IMR-90 (cell line): ENCODE data around the gene PLCD1. TPM values are rescaled to one million over a fixed set of nuclear protein-coding genes. Genes with fewer than 3 reads are reported as not detected.

Source experiments
- ATAC-seq: fragments of 200-7000 bp; cut with Tn5 transposase; 2 replicates; pipeline ENCODE4 v1.9.1; 2020; ENCODE audit warnings: low read depth, mild to moderate bottlenecking, moderate library complexity
- BruUV-seq: library from RNA; stranded (reverse); fragments of 400-500 nt; replicated peaks from 2 replicates; lab custom pipeline; 2021; lab: Mats Ljungman, UMichigan
- CTCF ChIA-PET: fragments of 300-600 bp; formaldehyde crosslinking; extraction: SDS; loops from one replicate; lab custom pipeline; 2021; ENCODE audit warnings: antibody characterized with exemption; lab: Yijun Ruan, JAX
- POLR2A ChIA-PET: fragments of 300-600 bp; sonication (Branson Sonifier 250); formaldehyde crosslinking; loops from one replicate; lab custom pipeline; 2022; ENCODE audit warnings: antibody characterized with exemption; ENCODE audit not compliant: unreplicated experiment; lab: Charles Lee
- DNase-seq: peaks from one replicate; pipeline ENCODE4 v3.0.0; 2013
- H2AFZ ChIP-seq: replicated peaks from 2 replicates; pipeline ENCODE3; 2013; ENCODE audit warnings: low read length, mild to moderate bottlenecking; ENCODE audit not compliant: poor library complexity
- H2AK5ac ChIP-seq: 2 replicates; pipeline ENCODE4 v1.6.1; 2013; ENCODE audit warnings: low read depth, low read length, inconsistent platforms
- H2AK9ac ChIP-seq: replicated peaks from 2 replicates; pipeline ENCODE3; 2013; ENCODE audit warnings: mild to moderate bottlenecking, low read depth, low read length, moderate library complexity; ENCODE audit not compliant: poor library complexity
- H2BK120ac ChIP-seq: 2 replicates; pipeline ENCODE4 v1.6.1; 2013; ENCODE audit warnings: low read depth, low read length, inconsistent platforms
- H2BK15ac ChIP-seq: 3 replicates; pipeline ENCODE4 v1.6.1; 2013; ENCODE audit warnings: low read depth, low read length, inconsistent platforms
- H2BK20ac ChIP-seq: 2 replicates; pipeline ENCODE4 v1.6.1; 2013; ENCODE audit warnings: low read depth, mild to moderate bottlenecking, inconsistent platforms, low read length, moderate library complexity
- H2BK5ac ChIP-seq: 2 replicates; pipeline ENCODE4 v1.6.1; 2013; ENCODE audit warnings: mild to moderate bottlenecking, low read depth, low read length, inconsistent platforms; ENCODE audit not compliant: poor library complexity, severe bottlenecking
- H3K14ac ChIP-seq: replicated peaks from 2 replicates; pipeline ENCODE4 v1.6.1; 2013; ENCODE audit warnings: low read depth, low read length, inconsistent platforms
- H3K18ac ChIP-seq: 2 replicates; pipeline ENCODE4 v1.6.1; 2013; ENCODE audit warnings: low read depth, low read length, control low read depth
- H3K23ac ChIP-seq: 2 replicates; pipeline ENCODE4 v1.6.1; 2013; ENCODE audit warnings: low read depth, low read length, inconsistent platforms
- H3K27ac ChIP-seq: 2 replicates; pipeline ENCODE4 v1.5.1; 2013; ENCODE audit warnings: mild to moderate bottlenecking, control low read depth, low read length; ENCODE audit not compliant: insufficient read depth
- H3K27me3 ChIP-seq: 2 replicates; pipeline ENCODE4 v1.6.1; 2013; ENCODE audit warnings: low read length; ENCODE audit not compliant: control insufficient read depth, insufficient read depth
- H3K36me3 ChIP-seq: 2 replicates; pipeline ENCODE4 v1.6.1; 2013; ENCODE audit warnings: low read length, mixed read lengths; ENCODE audit not compliant: control insufficient read depth, insufficient read depth
- H3K4ac ChIP-seq: 2 replicates; pipeline ENCODE4 v1.6.1; 2013; ENCODE audit warnings: low read depth, low read length, inconsistent platforms
- H3K4me1 ChIP-seq: 2 replicates; pipeline ENCODE4 v1.6.1; 2013; ENCODE audit warnings: low read length, mixed read lengths; ENCODE audit not compliant: control insufficient read depth, insufficient read depth
- H3K4me2 ChIP-seq: 2 replicates; pipeline ENCODE4 v1.6.1; 2013; ENCODE audit warnings: low read depth, mild to moderate bottlenecking, control low read depth, low read length, moderate library complexity
- H3K4me3 ChIP-seq: 2 replicates; pipeline ENCODE4 v1.5.1; 2013; ENCODE audit warnings: low read depth, mild to moderate bottlenecking, control low read depth, low read length, moderate library complexity; ENCODE audit not compliant: insufficient read depth
- H3K56ac ChIP-seq: 2 replicates; pipeline ENCODE4 v1.6.1; 2013; ENCODE audit warnings: low read length, inconsistent platforms; ENCODE audit not compliant: insufficient read depth; ENCODE audit errors: extremely low read depth
- H3K79me1 ChIP-seq, 2 experiments: 2 replicates each; pipeline ENCODE4 v1.6.1; 2013; ENCODE audit warnings: low read length in 2 of 2, inconsistent platforms in 1 of 2, low read depth in 1 of 2
- H3K9ac ChIP-seq: 2 replicates; pipeline ENCODE4 v1.6.1; 2013; ENCODE audit warnings: low read depth, low read length, control low read depth
- H3K9me1 ChIP-seq: 2 replicates; pipeline ENCODE4 v1.6.1; 2013; ENCODE audit warnings: low read length, inconsistent platforms; ENCODE audit not compliant: insufficient read depth
- H3K9me3 ChIP-seq: 2 replicates; pipeline ENCODE4 v1.6.1; 2013; ENCODE audit warnings: low read length; ENCODE audit not compliant: control insufficient read depth, insufficient read depth
- H4K20me1 ChIP-seq: 2 replicates; pipeline ENCODE4 v1.6.1; 2013; ENCODE audit warnings: low read length, inconsistent platforms; ENCODE audit not compliant: insufficient read depth
- H4K5ac ChIP-seq: 2 replicates; pipeline ENCODE4 v1.6.1; 2013; ENCODE audit warnings: mild to moderate bottlenecking, low read depth, low read length, control low read depth
- H4K8ac ChIP-seq, 2 experiments: 2 replicates each; pipeline ENCODE4 v1.6.1; 2013; ENCODE audit warnings: low read depth in 2 of 2, low read length in 2 of 2, control low read depth in 1 of 2, inconsistent platforms in 1 of 2
- H4K91ac ChIP-seq: 2 replicates; pipeline ENCODE4 v1.6.1; 2013; ENCODE audit warnings: low read depth, low read length, inconsistent platforms; ENCODE audit not compliant: insufficient read depth
- FOS ChIP-seq: fragments of 150-350 bp; IDR thresholded peaks from 2 replicates; pipeline ENCODE4 v1.6.1; 2016; ENCODE audit warnings: low read depth, low read length
- WGBS, 2 experiments: methylation state at CpG; one replicate each; pipeline versions ENCODE4 v1.1.5 to v1.1.7; 2013; ENCODE audit warnings: missing lambda C conversion rate in 2 of 2; ENCODE audit not compliant: insufficient read length in 1 of 2; ENCODE audit errors: extremely low coverage in 2 of 2; 5-methylcytosine and 5-hydroxymethylcytosine counted together
- dilution Hi-C: fragments of 300-500 bp; cut with HindIII; formaldehyde crosslinking; loops from one replicate; pipeline ENCODE4 v1.14.3; 2018; ENCODE audit warnings: low sequenced_read_pairs; ENCODE audit not compliant: unreplicated experiment
- in situ Hi-C: fragments of 300-500 bp; cut with MboI; formaldehyde crosslinking; loops from 3 replicates; pipeline ENCODE4 v1.14.3; 2019; ENCODE audit warnings: low sequenced_read_pairs, inconsistent platforms, mixed read lengths
- intact Hi-C: fragments of 100-400 bp; cut with micrococcal nuclease; formaldehyde crosslinking; loops from 2 replicates; pipeline ENCODE4 v1.10.0; 2022
- polyA plus RNA-seq, 3 experiments: library from polyadenylated mRNA; depleted of rRNA; stranded (reverse); fragments of >200 nt; gene quantifications; 2 replicates each; pipeline ENCODE4 v1.2.3, GENCODE V29; 2012; ENCODE audit warnings: low replicate concordance in 1 of 3
- total RNA-seq: library from RNA; depleted of rRNA; stranded (reverse); fragments of >200 nt; gene quantifications from 2 replicates; pipeline ENCODE4 v1.2.3, GENCODE V29; 2012
- TF ChIP-seq, protein P1 (sequence below): fragments of 150-350 bp; IDR thresholded peaks from 2 replicates; pipeline ENCODE4 v1.6.1; 2017; ENCODE audit warnings: mild to moderate bottlenecking, antibody characterized with exemption, low read length, low read depth

The PLCD1 gene
- total and polyA plus RNA-seq, 2 of the 4 experiments (the other 2 are of a cell fraction) = 14.9 to 16.3 TPM

DNA sequence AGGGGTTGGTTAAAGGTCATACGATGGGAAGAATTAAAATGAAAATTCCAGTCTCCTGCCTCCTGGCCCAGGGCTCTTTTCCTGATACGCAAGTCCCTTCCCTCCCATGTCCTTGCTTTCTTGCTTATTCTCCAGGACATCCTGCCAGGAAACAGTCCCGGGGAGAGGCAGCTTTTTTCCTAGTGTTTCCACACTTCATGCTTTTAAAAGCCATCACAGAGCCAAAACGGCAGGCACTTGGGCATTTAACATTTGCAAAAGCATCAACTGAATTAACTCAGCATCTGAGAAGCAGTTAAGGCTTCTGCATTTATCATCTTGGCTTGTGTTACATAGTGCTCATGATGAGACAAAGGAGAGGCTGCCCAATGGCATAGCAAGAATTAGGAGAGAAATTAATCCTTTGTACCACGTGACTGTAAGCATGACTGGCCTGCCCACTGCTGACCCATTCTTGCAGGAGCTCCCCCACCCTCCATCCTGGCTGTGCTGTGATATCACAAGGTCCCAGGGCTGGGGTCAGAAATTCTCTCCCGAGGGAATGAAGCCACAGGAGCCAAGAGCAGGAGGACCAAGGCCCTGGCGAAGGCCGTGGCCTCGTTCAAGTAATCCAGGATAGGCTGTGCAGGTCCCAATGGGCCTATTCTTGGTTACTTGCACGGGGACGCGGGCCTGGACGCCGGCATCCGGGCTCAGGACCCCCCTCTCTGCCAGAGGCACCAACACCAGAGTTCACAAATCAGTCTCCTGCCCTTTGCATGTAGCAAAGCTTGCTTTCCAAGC lies 60.4 kb downstream of the PLCD1 start:
- Histone ChIP-seq H3K14ac (no peak overlapping the region), H3K18ac (no peak overlapping the region), H3K9me3 (no peaks in the 10 kb centered on the region), H2BK15ac (no peak overlapping the region), H4K20me1 (peaks cover 6% of the 10 kb centered on the region; the same call in 1 of the 2 replicates), H2BK120ac (no peak overlapping the region), H2AK5ac (no peak overlapping the region), H4K5ac (no peak overlapping the region), H2AK9ac (no peak overlapping the region), H2BK20ac (no peak overlapping the region), H3K9ac (no peak overlapping the region), H3K27ac (no peak overlapping the region), H3K23ac (no peak overlapping the region), H3K4me3 (no peak overlapping the region), H3K27me3 (no peaks in the 10 kb centered on the region), H3K4me2 (no peak overlapping the region), H3K4ac (no peak overlapping the region), H3K36me3 (peaks cover 26% of the 10 kb centered on the region), H2BK5ac (no peak overlapping the region), H4K8ac (no peak overlapping the region), H2AFZ (no peak overlapping the region), H3K79me1 (peaks cover 0 to 7% of the 10 kb centered on the region in 2 experiments; a peak in 2 of 4 replicates), H3K4me1 (peaks cover 7% of the 10 kb centered on the region; the same call in 1 of the 2 replicates), H4K91ac (no peak overlapping the region), H3K56ac (no peak overlapping the region), H3K9me1 (peaks cover 20% of the 10 kb centered on the region)
- POLR2A ChIA-PET = no interaction called here
- DNase-seq (no peak), ATAC-seq (no peak)
- no TSS peak for BruUV-seq
- CTCF ChIA-PET = interaction anchor here (1.6 kb wide), 1 partner anchor 114 kb away, joined by 4 read pairs; no protein-coding TSS in a partner anchor
- dilution Hi-C loops = no loop called here
- intact Hi-C loops = no loop called here
- 100% methylated on average over 2 of the region's 15 CpGs; no CpG with 5 or more reads in 1 of the 2 experiments for whole genome bisulfite sequencing, 2 experiments
- TF ChIP-seq, protein P1, sequence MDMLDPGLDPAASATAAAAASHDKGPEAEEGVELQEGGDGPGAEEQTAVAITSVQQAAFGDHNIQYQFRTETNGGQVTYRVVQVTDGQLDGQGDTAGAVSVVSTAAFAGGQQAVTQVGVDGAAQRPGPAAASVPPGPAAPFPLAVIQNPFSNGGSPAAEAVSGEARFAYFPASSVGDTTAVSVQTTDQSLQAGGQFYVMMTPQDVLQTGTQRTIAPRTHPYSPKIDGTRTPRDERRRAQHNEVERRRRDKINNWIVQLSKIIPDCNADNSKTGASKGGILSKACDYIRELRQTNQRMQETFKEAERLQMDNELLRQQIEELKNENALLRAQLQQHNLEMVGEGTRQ = 0 out of 2 replicates have a peak, but pooled peaks have one; percentile 16
- TF ChIP-seq FOS = no peak
- in situ Hi-C loops = no loop called here
